Measurements from ENCODE around the gene NDUFAF8. TPM values are rescaled to one million over a fixed set of nuclear protein-coding genes. Genes with fewer than 3 reads are reported as not detected.

NDUFAF8 gene
- polyA plus RNA-seq, 2 of the 4 experiments (the other 2 are of a cell fraction) = 179 to 308 TPM

DNA sequence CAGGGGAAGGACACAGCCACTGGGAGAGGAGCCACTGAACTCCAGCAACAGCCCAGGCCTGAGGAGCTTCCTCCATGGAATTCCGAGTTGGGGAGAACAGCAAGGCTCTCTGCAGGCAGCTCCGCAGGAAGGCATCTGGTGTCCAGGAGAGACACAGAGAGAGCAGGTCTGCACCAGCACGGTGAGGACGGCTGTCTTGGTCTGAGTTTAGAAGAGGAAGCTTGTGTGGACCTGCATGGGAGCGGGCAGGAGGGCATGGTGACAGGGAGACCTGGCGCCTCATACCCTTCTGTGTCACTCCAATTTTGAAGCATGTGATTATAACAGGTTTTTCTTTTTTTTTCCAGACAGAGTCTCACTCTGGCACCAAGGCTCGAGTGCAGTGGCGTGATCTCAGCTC lies 49.6 kb downstream of the NDUFAF8 start:
- Histone ChIP-seq H3K4me2 (no peak overlapping the region), H3K27ac (no peak overlapping the region), H3K4me1 (peaks cover 7% of the 10 kb centered on the region; the same call in 2 of the 3 replicates), H3K9me3 (no peaks in the 10 kb centered on the region), H3K4me3 (no peak overlapping the region)
- DNase-seq (ENCODE audit: low read depth in 1 of 2, low spot score in 1 of 2) (no peak), FAIRE-seq (no peak), ATAC-seq (no peak)
- ChIA-PET POLR2A (no interaction called here), CTCF (interaction anchor here (0.8 to 6.2 kb wide), 3 partner anchors 8 to 115 kb away, joined by 3 to 84 read pairs (median 5); no protein-coding TSS in a partner anchor)
- TF ChIP-seq, protein P1, sequence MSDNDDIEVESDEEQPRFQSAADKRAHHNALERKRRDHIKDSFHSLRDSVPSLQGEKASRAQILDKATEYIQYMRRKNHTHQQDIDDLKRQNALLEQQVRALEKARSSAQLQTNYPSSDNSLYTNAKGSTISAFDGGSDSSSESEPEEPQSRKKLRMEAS (IDR thresholded peaks at IDR 0.05) = no peak
- TF ChIP-seq ZC3H11A (IDR thresholded peaks at IDR 0.05) (no peak), NPAS2 (CRISPR knock-in tag; IDR thresholded peaks at IDR 0.05; ENCODE audit: borderline replicate concordance) (no peak), RAD21 (conservative IDR thresholded peaks at IDR 0.05 in 1 of 2, IDR thresholded peaks at IDR 0.05 in 1 of 2) (no peak), CEBPB (IDR thresholded peaks at IDR 0.05) (no peak), ZNF302 (CRISPR knock-in tag; IDR thresholded peaks at IDR 0.05) (no peak), HEYL (CRISPR knock-in tag; IDR thresholded peaks at IDR 0.05) (no peak), ZFP36 (IDR thresholded peaks at IDR 0.05; ENCODE audit: borderline replicate concordance, partially characterized antibody) (no peak), FOSB (CRISPR knock-in tag; IDR thresholded peaks at IDR 0.05) (no peak), SMC3 (IDR thresholded peaks at IDR 0.05) (no peak), CHD4 (IDR thresholded peaks at IDR 0.05; ENCODE audit: borderline replicate concordance) (no peak), EHMT2 (IDR thresholded peaks at IDR 0.05; ENCODE audit: low read depth) (no peak)
- TF ChIP-seq, protein P2, sequence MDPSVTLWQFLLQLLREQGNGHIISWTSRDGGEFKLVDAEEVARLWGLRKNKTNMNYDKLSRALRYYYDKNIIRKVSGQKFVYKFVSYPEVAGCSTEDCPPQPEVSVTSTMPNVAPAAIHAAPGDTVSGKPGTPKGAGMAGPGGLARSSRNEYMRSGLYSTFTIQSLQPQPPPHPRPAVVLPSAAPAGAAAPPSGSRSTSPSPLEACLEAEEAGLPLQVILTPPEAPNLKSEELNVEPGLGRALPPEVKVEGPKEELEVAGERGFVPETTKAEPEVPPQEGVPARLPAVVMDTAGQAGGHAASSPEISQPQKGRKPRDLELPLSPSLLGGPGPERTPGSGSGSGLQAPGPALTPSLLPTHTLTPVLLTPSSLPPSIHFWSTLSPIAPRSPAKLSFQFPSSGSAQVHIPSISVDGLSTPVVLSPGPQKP (IDR thresholded peaks at IDR 0.05; ENCODE audit: low read depth, low read length) = no peak
- TF ChIP-seq, protein P3, sequence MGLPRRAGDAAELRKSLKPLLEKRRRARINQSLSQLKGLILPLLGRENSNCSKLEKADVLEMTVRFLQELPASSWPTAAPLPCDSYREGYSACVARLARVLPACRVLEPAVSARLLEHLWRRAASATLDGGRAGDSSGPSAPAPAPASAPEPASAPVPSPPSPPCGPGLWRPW (IDR thresholded peaks at IDR 0.05) = no peak
- TF ChIP-seq, protein P4, sequence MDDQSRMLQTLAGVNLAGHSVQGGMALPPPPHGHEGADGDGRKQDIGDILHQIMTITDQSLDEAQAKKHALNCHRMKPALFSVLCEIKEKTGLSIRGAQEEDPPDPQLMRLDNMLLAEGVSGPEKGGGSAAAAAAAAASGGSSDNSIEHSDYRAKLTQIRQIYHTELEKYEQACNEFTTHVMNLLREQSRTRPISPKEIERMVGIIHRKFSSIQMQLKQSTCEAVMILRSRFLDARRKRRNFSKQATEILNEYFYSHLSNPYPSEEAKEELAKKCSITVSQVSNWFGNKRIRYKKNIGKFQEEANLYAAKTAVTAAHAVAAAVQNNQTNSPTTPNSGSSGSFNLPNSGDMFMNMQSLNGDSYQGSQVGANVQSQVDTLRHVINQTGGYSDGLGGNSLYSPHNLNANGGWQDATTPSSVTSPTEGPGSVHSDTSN (IDR thresholded peaks at IDR 0.05) = no peak
- TF ChIP-seq, protein P5, sequence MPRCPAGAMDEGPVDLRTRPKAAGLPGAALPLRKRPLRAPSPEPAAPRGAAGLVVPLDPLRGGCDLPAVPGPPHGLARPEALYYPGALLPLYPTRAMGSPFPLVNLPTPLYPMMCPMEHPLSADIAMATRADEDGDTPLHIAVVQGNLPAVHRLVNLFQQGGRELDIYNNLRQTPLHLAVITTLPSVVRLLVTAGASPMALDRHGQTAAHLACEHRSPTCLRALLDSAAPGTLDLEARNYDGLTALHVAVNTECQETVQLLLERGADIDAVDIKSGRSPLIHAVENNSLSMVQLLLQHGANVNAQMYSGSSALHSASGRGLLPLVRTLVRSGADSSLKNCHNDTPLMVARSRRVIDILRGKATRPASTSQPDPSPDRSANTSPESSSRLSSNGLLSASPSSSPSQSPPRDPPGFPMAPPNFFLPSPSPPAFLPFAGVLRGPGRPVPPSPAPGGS (IDR thresholded peaks at IDR 0.05) = no peak
- WGBS (ENCODE audit: missing lambda C conversion rate) = 92% methylated on average over 8 of the region's 8 CpGs

DNA sequence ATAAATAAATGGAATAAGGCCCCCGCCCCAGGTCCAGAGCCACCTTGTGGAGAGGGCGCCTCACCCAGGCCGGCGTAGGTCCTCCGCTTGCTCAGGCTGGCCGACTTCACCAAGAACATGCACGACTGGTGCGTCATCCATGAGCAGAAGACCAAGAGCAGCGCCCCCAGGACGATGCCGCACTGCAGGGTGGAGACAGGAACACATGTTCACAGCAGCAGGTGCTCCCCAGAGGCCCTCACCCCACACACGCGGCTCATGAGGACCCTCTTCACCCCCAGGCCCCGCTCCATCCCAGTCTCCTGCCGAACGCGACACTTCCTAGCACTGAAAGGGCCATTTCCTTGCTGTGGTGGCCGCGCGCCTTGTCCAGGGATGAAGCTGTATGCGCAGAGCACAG lies 50.5 kb downstream of the NDUFAF8 start:
- no peak overlapping the region for H3K4me3 ChIP-seq
- DNase-seq (ENCODE audit: low read depth in 1 of 2, low spot score in 1 of 2) (no peak), FAIRE-seq (no peak), ATAC-seq (no peak)
- H3K27ac ChIP-seq = no peak overlapping the region
- POLR2A ChIA-PET = interaction anchor here (0.5 kb wide), 1 partner anchor 197 kb away, joined by 3 read pairs; no protein-coding TSS in a partner anchor
- TF ChIP-seq SREBF2 (IDR thresholded peaks at IDR 0.05) (no peak), FOSL2 (IDR thresholded peaks at IDR 0.05) (no peak), FOSL2 (CRISPR knock-in tag; IDR thresholded peaks at IDR 0.05) (no peak), HOXA7 (CRISPR knock-in tag; IDR thresholded peaks at IDR 0.05) (no peak), RAD21 (conservative IDR thresholded peaks at IDR 0.05 in 1 of 2, IDR thresholded peaks at IDR 0.05 in 1 of 2) (no peak), FOSB (CRISPR knock-in tag; IDR thresholded peaks at IDR 0.05) (no peak), RCOR1 (IDR thresholded peaks at IDR 0.05; ENCODE audit: low read depth, low read length) (no peak), POLR2A (IDR thresholded peaks at IDR 0.05; ENCODE audit: low read length) (no peak), GATA3 (IDR thresholded peaks at IDR 0.05; ENCODE audit: borderline replicate concordance) (no peak), EHMT2 (IDR thresholded peaks at IDR 0.05; ENCODE audit: low read depth) (no peak), HEYL (CRISPR knock-in tag; IDR thresholded peaks at IDR 0.05) (no peak), CHD4 (IDR thresholded peaks at IDR 0.05; ENCODE audit: borderline replicate concordance) (no peak), CHD2 (IDR thresholded peaks at IDR 0.05; ENCODE audit: low read length, partially characterized antibody) (no peak), RNF2 (IDR thresholded peaks at IDR 0.05; ENCODE audit: borderline replicate concordance, low read depth) (no peak), BHLHE40 (IDR thresholded peaks at IDR 0.05; ENCODE audit: low read depth, low read length) (no peak), EP300 (IDR thresholded peaks at IDR 0.05) (no peak), PHF8 (IDR thresholded peaks at IDR 0.05; ENCODE audit: borderline replicate concordance, low read depth) (no peak)
- TF ChIP-seq, protein P6, sequence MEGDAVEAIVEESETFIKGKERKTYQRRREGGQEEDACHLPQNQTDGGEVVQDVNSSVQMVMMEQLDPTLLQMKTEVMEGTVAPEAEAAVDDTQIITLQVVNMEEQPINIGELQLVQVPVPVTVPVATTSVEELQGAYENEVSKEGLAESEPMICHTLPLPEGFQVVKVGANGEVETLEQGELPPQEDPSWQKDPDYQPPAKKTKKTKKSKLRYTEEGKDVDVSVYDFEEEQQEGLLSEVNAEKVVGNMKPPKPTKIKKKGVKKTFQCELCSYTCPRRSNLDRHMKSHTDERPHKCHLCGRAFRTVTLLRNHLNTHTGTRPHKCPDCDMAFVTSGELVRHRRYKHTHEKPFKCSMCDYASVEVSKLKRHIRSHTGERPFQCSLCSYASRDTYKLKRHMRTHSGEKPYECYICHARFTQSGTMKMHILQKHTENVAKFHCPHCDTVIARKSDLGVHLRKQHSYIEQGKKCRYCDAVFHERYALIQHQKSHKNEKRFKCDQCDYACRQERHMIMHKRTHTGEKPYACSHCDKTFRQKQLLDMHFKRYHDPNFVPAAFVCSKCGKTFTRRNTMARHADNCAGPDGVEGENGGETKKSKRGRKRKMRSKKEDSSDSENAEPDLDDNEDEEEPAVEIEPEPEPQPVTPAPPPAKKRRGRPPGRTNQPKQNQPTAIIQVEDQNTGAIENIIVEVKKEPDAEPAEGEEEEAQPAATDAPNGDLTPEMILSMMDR (IDR thresholded peaks at IDR 0.05) = no peak
- TF ChIP-seq, protein P5 (IDR thresholded peaks at IDR 0.05) = no peak
- TF ChIP-seq, protein P7, sequence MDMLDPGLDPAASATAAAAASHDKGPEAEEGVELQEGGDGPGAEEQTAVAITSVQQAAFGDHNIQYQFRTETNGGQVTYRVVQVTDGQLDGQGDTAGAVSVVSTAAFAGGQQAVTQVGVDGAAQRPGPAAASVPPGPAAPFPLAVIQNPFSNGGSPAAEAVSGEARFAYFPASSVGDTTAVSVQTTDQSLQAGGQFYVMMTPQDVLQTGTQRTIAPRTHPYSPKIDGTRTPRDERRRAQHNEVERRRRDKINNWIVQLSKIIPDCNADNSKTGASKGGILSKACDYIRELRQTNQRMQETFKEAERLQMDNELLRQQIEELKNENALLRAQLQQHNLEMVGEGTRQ (IDR thresholded peaks at IDR 0.05) = no peak
- no peak overlapping the region for H3K4me2 ChIP-seq
- CTCF ChIA-PET = interaction anchor here (0.6 to 6.2 kb wide), 6 partner anchors 11 to 230 kb away, joined by 3 to 84 read pairs (median 14); no protein-coding TSS in a partner anchor
- 94% methylated on average over 21 of the region's 21 CpGs for WGBS (ENCODE audit: missing lambda C conversion rate)
- peaks cover 13% of the 10 kb centered on the region; the same call in 2 of the 3 replicates for H3K4me1 ChIP-seq
- H3K9me3 ChIP-seq = no peaks in the 10 kb centered on the region
